GM08714 (cell line): ENCODE results near the gene TOB1.

Experiments
- H3K4me3 ChIP-seq: fragments of 200-500 bp; sonication (Bioruptor generic); 2 replicates; pipeline ENCODE4 v1.5.1; 2014; ENCODE audit warnings: mild to moderate bottlenecking, low read length, inconsistent platforms
- ZNF274 ChIP-seq: IDR thresholded peaks from 2 replicates; pipeline ENCODE4 v1.6.1; 2012; ENCODE audit warnings: mild to moderate bottlenecking, low read depth, low read length

TOB1 gene

GRCh38 chr17:50829332-50829731 is 36.8 kb downstream of the TOB1 start:
- H3K4me3 ChIP-seq: no peak overlapping the region; the same call in 1 of the 2 replicates

GRCh38 chr17:50828508-50829170 is 37.5 kb downstream of the TOB1 start:
- no peak overlapping the region; the same call in 1 of the 2 replicates for H3K4me3 ChIP-seq
- no peak for TF ChIP-seq ZNF274

More at GRCh38 chr17:50829332-50829731, 36.8 kb downstream of the TOB1 start:
- no peak for TF ChIP-seq ZNF274

- no peak overlapping the region for H3K4me3 ChIP-seq
- TF ChIP-seq ZNF274: no peak
These were observed 41.0 kb downstream of the TOB1 start for GRCh38 chr17:50825188-50825587.

GRCh38 chr17:50824429-50824828 is 41.7 kb downstream of the TOB1 start:
- no peak for TF ChIP-seq ZNF274
- no peak overlapping the region for H3K4me3 ChIP-seq

- no peak overlapping the region for H3K4me3 ChIP-seq
- no peak for TF ChIP-seq ZNF274
These were observed 43.6 kb downstream of the TOB1 start for GRCh38 chr17:50822550-50822949.

- no peak overlapping the region for H3K4me3 ChIP-seq
These were observed 45.5 kb downstream of the TOB1 start for GRCh38 chr17:50820651-50821050.

GRCh38 chr17:50818921-50819657 is 47.1 kb downstream of the TOB1 start:
- TF ChIP-seq ZNF274: no peak
- no peak overlapping the region for H3K4me3 ChIP-seq

More at GRCh38 chr17:50820651-50821050, 45.5 kb downstream of the TOB1 start:
- no peak for TF ChIP-seq ZNF274

- H3K4me3 ChIP-seq: no peak overlapping the region
- no peak for TF ChIP-seq ZNF274
These were observed 47.9 kb downstream of the TOB1 start for GRCh38 chr17:50818261-50818660.

GRCh38 chr17:50817838-50818237 is 48.3 kb downstream of the TOB1 start:
- H3K4me3 ChIP-seq: no peak overlapping the region
- TF ChIP-seq ZNF274: no peak

GRCh38 chr17:50816771-50817751 is 49.1 kb downstream of the TOB1 start:
- no peak for TF ChIP-seq ZNF274
- H3K4me3 ChIP-seq: no peak overlapping the region

GRCh38 chr17:50816271-50816670 is 49.9 kb downstream of the TOB1 start:
- H3K4me3 ChIP-seq: no peak overlapping the region
- TF ChIP-seq ZNF274: no peak

- H3K4me3 ChIP-seq: no peak overlapping the region
- no peak for TF ChIP-seq ZNF274
These were observed 50.8 kb downstream of the TOB1 start for GRCh38 chr17:50815400-50815799.

- no peak overlapping the region for H3K4me3 ChIP-seq
- TF ChIP-seq ZNF274: no peak
These were observed 52.6 kb downstream of the TOB1 start for GRCh38 chr17:50813583-50813982.
